HCT116 (cell line): ENCODE results near the gene ARHGAP42. TPM values are rescaled to one million over a fixed set of nuclear protein-coding genes. Genes with fewer than 3 reads are reported as not detected.

Source experiments
- ATAC-seq: fragments of 200-7000 bp; cut with Tn5 transposase; 2 replicates; pipeline ENCODE4 v1.9.1; 2020; ENCODE audit warnings: mild to moderate bottlenecking, moderate library complexity
- BruUV-seq: library from RNA; stranded (reverse); fragments of 400-500 nt; replicated peaks from 2 replicates; lab custom pipeline; 2021; lab: Mats Ljungman, UMichigan
- CTCF ChIA-PET: fragments of 300-600 bp; sonication (Branson Sonifier 250); formaldehyde crosslinking; loops from one replicate; lab custom pipeline; 2021; ENCODE audit warnings: antibody characterized with exemption; lab: Charles Lee
- POLR2A ChIA-PET: fragments of 300-600, 350-600 bp; sonication (Branson Sonifier 250); formaldehyde crosslinking; loops from one replicate; lab custom pipeline; 2021; ENCODE audit warnings: antibody characterized with exemption; lab: Charles Lee
- RAD21 ChIA-PET, 2 experiments: fragments of 300-600 bp; sonication (Branson Sonifier 250); formaldehyde crosslinking; loops; one replicate each; lab custom pipeline; 2023; ENCODE audit warnings: low total read pairs in 2 of 2; ENCODE audit not compliant: uncharacterized antibody in 2 of 2, unreplicated experiment in 2 of 2, low non-redundant PET in 1 of 2; lab: Charles Lee
- DNase-seq: peaks from one replicate; pipeline ENCODE4 v3.0.0-alpha.2; 2010; ENCODE audit warnings: low read depth, low spot score
- H2AFZ ChIP-seq: fragments of 200-600 bp; shearing (Covaris generic), sonication (generic); 2 replicates; pipeline ENCODE4 v1.6.1; 2017; ENCODE audit warnings: low read depth, mixed run types, mixed read lengths, antibody characterized with exemption, low read length; ENCODE audit not compliant: poor library complexity, severe bottlenecking
- H3K27ac ChIP-seq: 2 replicates; pipeline ENCODE4 v1.5.1; 2012; ENCODE audit warnings: low read depth, low read length
- H3K27me3 ChIP-seq: fragments of 200-600 bp; sonication (generic); 2 replicates; pipeline ENCODE4 v1.6.1; 2016; ENCODE audit warnings: mixed run types, low read length, mixed read lengths; ENCODE audit not compliant: insufficient read depth
- H3K36me3 ChIP-seq, 2 experiments: fragments of 200-500 bp in 1 of 2; fragments of 200-600 bp in 1 of 2; sonication (Bioruptor generic) in 1 of 2; sonication (generic) in 1 of 2; 2 replicates each; pipeline versions ENCODE4 v1.5.1 to v1.6.1; 2014 to 2016; ENCODE audit warnings: low read length in 2 of 2, inconsistent platforms in 1 of 2, mixed read lengths in 1 of 2, mixed run types in 1 of 2; ENCODE audit not compliant: insufficient read depth in 2 of 2, control insufficient read depth in 1 of 2
- H3K4me1 ChIP-seq, 2 experiments: fragments of 200-600 bp in 1 of 2; sonication (generic) in 1 of 2; 2 replicates each; pipeline versions ENCODE4 v1.5.1 to v1.6.1; 2012 to 2017; ENCODE audit warnings: low read length in 2 of 2, inconsistent platforms in 1 of 2, mild to moderate bottlenecking in 1 of 2, mixed read lengths in 1 of 2, mixed run types in 1 of 2, moderate library complexity in 1 of 2; ENCODE audit not compliant: insufficient read depth in 2 of 2, control insufficient read depth in 1 of 2
- H3K4me2 ChIP-seq: fragments of 200-600 bp; sonication (generic); 2 replicates; pipeline ENCODE4 v1.6.1; 2017; ENCODE audit warnings: mixed run types, low read length, mixed read lengths
- H3K4me3 ChIP-seq, 2 experiments: fragments of 200-600 bp in 1 of 2; sonication (generic) in 1 of 2; replicated peaks in 1 of 2; 2 replicates each; pipeline ENCODE4 v1.5.1; 2011 to 2016; ENCODE audit warnings: low read length in 2 of 2, control low read depth in 1 of 2, low read depth in 1 of 2, mild to moderate bottlenecking in 1 of 2, mixed read lengths in 1 of 2, mixed run types in 1 of 2
- H3K79me2 ChIP-seq: fragments of 200-600 bp; sonication (generic); 2 replicates; pipeline ENCODE4 v1.6.1; 2017; ENCODE audit warnings: mild to moderate bottlenecking, mixed run types, low read length, moderate library complexity, mixed read lengths; ENCODE audit not compliant: insufficient read depth
- H3K9ac ChIP-seq: fragments of 200-600 bp; sonication (generic); 2 replicates; pipeline ENCODE4 v1.6.1; 2016; ENCODE audit warnings: low read length, mixed read lengths
- H3K9me2 ChIP-seq: fragments of 200-600 bp; sonication (generic), shearing (Covaris generic); 2 replicates; pipeline ENCODE4 v1.6.1; 2017; ENCODE audit warnings: mixed run types, mild to moderate bottlenecking, moderate library complexity; ENCODE audit not compliant: insufficient read depth
- H3K9me3 ChIP-seq, 2 experiments: fragments of 200-500 bp in 1 of 2; fragments of 200-600 bp in 1 of 2; sonication (Bioruptor generic) in 1 of 2; sonication (generic) in 1 of 2; 2 replicates each; pipeline ENCODE4 v1.6.1; 2014 to 2017; ENCODE audit warnings: low read length in 2 of 2, mixed read lengths in 2 of 2, inconsistent platforms in 1 of 2, low read depth in 1 of 2, mild to moderate bottlenecking in 1 of 2, mixed run types in 1 of 2, moderate library complexity in 1 of 2; ENCODE audit not compliant: control insufficient read depth in 1 of 2, insufficient read depth in 1 of 2
- H4K20me1 ChIP-seq: fragments of 200-600 bp; sonication (generic), shearing (Covaris generic); 2 replicates; pipeline ENCODE4 v1.6.1; 2017; ENCODE audit warnings: mixed run types, mild to moderate bottlenecking, moderate library complexity; ENCODE audit not compliant: insufficient read depth
- CBX3 ChIP-seq: IDR thresholded peaks from 2 replicates; pipeline ENCODE4 v1.6.1; 2012; ENCODE audit warnings: low read depth
- CEBPB ChIP-seq: IDR thresholded peaks from 2 replicates; pipeline ENCODE4 v1.6.1; 2012; ENCODE audit warnings: low read depth
- CTCF ChIP-seq, 3 experiments: fragments of 200-600 bp in 1 of 3; sonication (generic) in 1 of 3; IDR thresholded peaks in 2 of 3; conservative IDR thresholded peaks in 1 of 3; 2 replicates each; pipeline ENCODE4 v1.5.1; 2012 to 2017; ENCODE audit warnings: low read depth in 2 of 3, low read length in 2 of 3, antibody characterized with exemption in 1 of 3, borderline replicate concordance in 1 of 3, control low read depth in 1 of 3, mild to moderate bottlenecking in 1 of 3, mixed read lengths in 1 of 3, mixed run types in 1 of 3, moderate library complexity in 1 of 3; ENCODE audit not compliant: insufficient read depth in 1 of 3
- EGR1 ChIP-seq: IDR thresholded peaks from 2 replicates; pipeline ENCODE4 v1.6.1; 2012; ENCODE audit warnings: low read depth
- ELF1 ChIP-seq: IDR thresholded peaks from 2 replicates; pipeline ENCODE4 v1.6.1; 2012; ENCODE audit warnings: low read depth, borderline replicate concordance
- EZH2 ChIP-seq: fragments of 200-600 bp; sonication (generic); IDR thresholded peaks from 2 replicates; pipeline ENCODE4 v1.6.1; 2017; ENCODE audit warnings: antibody characterized with exemption, mixed run types
- JUND ChIP-seq: IDR thresholded peaks from 2 replicates; pipeline ENCODE4 v1.6.1; 2012
- POLR2A ChIP-seq: IDR thresholded peaks from 2 replicates; pipeline ENCODE4 v1.7.0; 2011; ENCODE audit warnings: borderline replicate concordance; ENCODE audit not compliant: insufficient read depth, insufficient read length; ENCODE audit errors: extremely low read depth
- POLR2AphosphoS5 ChIP-seq: IDR thresholded peaks from 2 replicates; pipeline ENCODE4 v1.6.1; 2011; ENCODE audit warnings: mild to moderate bottlenecking, low read depth, low read length, moderate library complexity
- YY1 ChIP-seq: IDR thresholded peaks from 2 replicates; pipeline ENCODE4 v1.6.1; 2011; ENCODE audit warnings: low read length, low read depth, moderate library complexity, mild to moderate bottlenecking; ENCODE audit not compliant: insufficient replicate concordance; ENCODE audit errors: extremely low read depth
- ZBTB33 ChIP-seq: IDR thresholded peaks from 2 replicates; pipeline ENCODE4 v1.6.1; 2011; ENCODE audit warnings: mild to moderate bottlenecking, low read length, moderate library complexity; ENCODE audit not compliant: insufficient replicate concordance; ENCODE audit errors: extremely low read depth
- ZFX ChIP-seq: fragments of 450-650 bp; IDR thresholded peaks from 2 replicates; pipeline ENCODE4 v1.6.1; 2017
- ZNF274 ChIP-seq: fragments of 200-500 bp; sonication (Bioruptor generic); IDR thresholded peaks from 2 replicates; pipeline ENCODE4 v1.6.1; 2014; ENCODE audit warnings: mild to moderate bottlenecking, low read depth, low read length, inconsistent platforms
- intact Hi-C: fragments of 100-400 bp; cut with micrococcal nuclease; formaldehyde crosslinking; loops from 2 replicates; pipeline ENCODE4 v1.10.0; 2022
- total RNA-seq: library from RNA; stranded (reverse); gene quantifications from one replicate; pipeline ENCODE4 v1.2.1, GENCODE V29; 2021; ENCODE audit not compliant: unreplicated experiment

ARHGAP42 gene
- total RNA-seq, 1 experiment from 2014 or later = 12.3 TPM

- no TSS peak for BruUV-seq
- no peak overlapping the region for H3K27ac ChIP-seq
- intact Hi-C loops = no loop called here
- ChIA-PET CTCF (no interaction called here), POLR2A (no interaction called here), RAD21 (interaction anchor here in 1 of 2 experiments (1.3 kb wide), 1 partner anchor 275 kb away, joined by 4 read pairs; no protein-coding TSS in a partner anchor)
- no peaks in the 10 kb centered on the region for H3K36me3 ChIP-seq
- no peaks in the 10 kb centered on the region for H3K9me2 ChIP-seq
- H3K9me3 ChIP-seq = no peaks in the 10 kb centered on the region
- no peak for ATAC-seq
- no peaks in the 10 kb centered on the region for H3K27me3 ChIP-seq
- H3K79me2 ChIP-seq = no peaks in the 10 kb centered on the region
- 0 out of 2 replicates have a peak overlapping the region, but pooled peaks have one; percentile 1 for H3K9ac ChIP-seq
- no peak overlapping the region for H2AFZ ChIP-seq
- H3K4me2 ChIP-seq = peak overlapping the region; percentile 45
- H3K4me3 ChIP-seq = no peak overlapping the region
- peaks cover 0 to 36% of the 10 kb centered on the region in 2 experiments; a peak in 2 of 4 replicates for H3K4me1 ChIP-seq
- no peaks in the 10 kb centered on the region for H4K20me1 ChIP-seq
- TF ChIP-seq EZH2 = no peak
- no peak for TF ChIP-seq CBX3
- no peak for TF ChIP-seq CEBPB
- no peak for TF ChIP-seq POLR2AphosphoS5
- TF ChIP-seq ELF1 = no peak
- TF ChIP-seq JUND = no peak
- no peak for TF ChIP-seq EGR1
- no peak for TF ChIP-seq CTCF (IDR thresholded peaks at IDR 0.05 in 2 of 3, conservative IDR thresholded peaks at IDR 0.05 in 1 of 3; ENCODE audit: borderline replicate concordance in 1 of 3, insufficient read depth in 1 of 3, low read depth in 2 of 3, low read length in 2 of 3)
- TF ChIP-seq YY1 = no peak
- TF ChIP-seq ZBTB33 = no peak
- TF ChIP-seq ZNF274 = no peak
- no peak for TF ChIP-seq ZFX
- TF ChIP-seq POLR2A = no peak
- DNase-seq = no peak
These were observed 164.6 kb downstream of the ARHGAP42 start for GRCh38 chr11:100851584-100852152.
